Uterus (tissue), 4 donors: ENCODE results near the gene HOXB5. TPM values are rescaled to one million over a fixed set of nuclear protein-coding genes. Genes with fewer than 3 reads are reported as not detected.
A peak's percentile ranks its signal among the peaks of the same experiment; 100 is the strongest.

Experiments used
- DNase-seq, 2 donors: peaks; one replicate each; pipeline ENCODE4 v3.0.0-alpha.2; 2019 to 2020
- H3K27ac ChIP-seq, 2 donors: fragments of 200-600 bp; sonication (generic); 1 replicate in 1 of 2; 2 replicates in 1 of 2; pipeline ENCODE4 v1.5.1; 2016 to 2018
- H3K27me3 ChIP-seq, 2 donors: fragments of 200-600 bp; sonication (generic); one replicate each; pipeline ENCODE4 v1.5.1; 2018 to 2019; ENCODE audit warnings: control low read depth in 1 of 2
- H3K36me3 ChIP-seq, 2 donors: fragments of 200-600 bp; sonication (generic); one replicate each; pipeline ENCODE4 v1.5.1; 2019; ENCODE audit warnings: control low read depth in 1 of 2
- H3K4me1 ChIP-seq, 2 donors: fragments of 200-600 bp; sonication (generic); one replicate each; pipeline ENCODE4 v1.5.1; 2018 to 2019; ENCODE audit warnings: control low read depth in 1 of 2
- H3K4me3 ChIP-seq, 2 donors: fragments of 200-600 bp; sonication (generic); 1 replicate in 1 of 2; 2 replicates in 1 of 2; pipeline ENCODE4 v1.5.1; 2018 to 2019; ENCODE audit warnings: mild to moderate bottlenecking in 1 of 2
- H3K9me3 ChIP-seq, 2 donors: fragments of 200-600 bp; sonication (generic); one replicate each; pipeline ENCODE4 v1.5.1; 2019; ENCODE audit warnings: control low read depth in 1 of 2
- CTCF ChIP-seq, 4 experiments: fragments of 200-600 bp in 2 of 4; fragments of 450-650 bp in 2 of 4; sonication (generic) in 2 of 4; IDR thresholded peaks; one replicate each; pipeline ENCODE4 v1.5.1; 2016 to 2019; ENCODE audit warnings: antibody characterized with exemption in 4 of 4, mild to moderate bottlenecking in 2 of 4, moderate library complexity in 1 of 4
- POLR2A ChIP-seq, 2 donors: fragments of 450-650 bp; IDR thresholded peaks; one replicate each; pipeline ENCODE4 v1.6.1; 2016; ENCODE audit warnings: antibody characterized with exemption in 2 of 2, mild to moderate bottlenecking in 1 of 2, moderate library complexity in 1 of 2
- intact Hi-C: fragments of 100-400 bp; cut with DNase I; formaldehyde crosslinking; loops from one replicate; pipeline ENCODE4 v1.15.1; 2023; ENCODE audit warnings: low total_unique reads
- total RNA-seq, 4 donors: library from RNA; depleted of rRNA in 3 of 4; stranded (reverse); fragments of >200 nt in 3 of 4; gene quantifications; one replicate each; pipeline versions ENCODE4 v1.1.0 to v1.2.4, GENCODE V29; 2014 to 2023
- donor health status: DM: yes; HTN: yes; CAD: no.

HOXB5 gene
- total RNA-seq, 4 donors from 2014 or later: 0.55 to 2.5 (median 0.59) TPM; not detected in 1

- DNase-seq: no peak
- Histone ChIP-seq H3K4me3 (no peak overlapping the region), H3K27me3 (peaks cover 12 to 90% of the 10 kb centered on the region in 2 donors), H3K4me1 (peaks cover 0 to 7% of the 10 kb centered on the region in 2 donors), H3K9me3 (no peaks in the 10 kb centered on the region), H3K36me3 (no peaks in the 10 kb centered on the region), H3K27ac (no peak overlapping the region)
- intact Hi-C loops: no loop called here
- no peak for TF ChIP-seq CTCF (IDR thresholded peaks at IDR 0.05)
- no peak for TF ChIP-seq POLR2A (IDR thresholded peaks at IDR 0.05)
Measured at GRCh38 chr17:48606892-48607614, 13.5 kb upstream of the HOXB5 start.

- H3K4me1 ChIP-seq: peaks cover 0 to 7% of the 10 kb centered on the region in 2 donors
- no peaks in the 10 kb centered on the region for H3K9me3 ChIP-seq
- intact Hi-C loops: no loop called here
- H3K27me3 ChIP-seq: peaks cover 5 to 90% of the 10 kb centered on the region in 2 donors
- TF ChIP-seq CTCF (IDR thresholded peaks at IDR 0.05) (no peak), POLR2A (IDR thresholded peaks at IDR 0.05) (no peak)
- H3K36me3 ChIP-seq: no peaks in the 10 kb centered on the region
- no peak overlapping the region for H3K27ac ChIP-seq
- no peak for DNase-seq
- no peak overlapping the region for H3K4me3 ChIP-seq
Measured at GRCh38 chr17:48605991-48606891, 12.7 kb upstream of the HOXB5 start.

GRCh38 chr17:48605409-48605919 lies 11.9 kb upstream of the HOXB5 start:
- Histone ChIP-seq H3K27me3 (peaks cover under 1 to 87% of the 10 kb centered on the region in 2 donors), H3K27ac (peak overlapping the region; percentile 3 to 65), H3K36me3 (no peaks in the 10 kb centered on the region), H3K4me1 (peaks cover 0 to 5% of the 10 kb centered on the region in 2 donors), H3K4me3 (no peak overlapping the region), H3K9me3 (no peaks in the 10 kb centered on the region)
- intact Hi-C loops: no loop called here
- TF ChIP-seq CTCF (IDR thresholded peaks at IDR 0.05) (no peak), POLR2A (IDR thresholded peaks at IDR 0.05) (no peak)
- no peak for DNase-seq

- no peaks in the 10 kb centered on the region for H3K4me1 ChIP-seq
- peak within 1 kb of the TSS; percentile 17 to 21 for H3K4me3 ChIP-seq
- H3K9me3 ChIP-seq: no peaks in the 10 kb centered on the region
- no peaks in the 10 kb centered on the region for H3K36me3 ChIP-seq
- intact Hi-C loops: no loop called here
- H3K27ac ChIP-seq: peak within 1 kb of the TSS; percentile 3 to 65
- H3K27me3 ChIP-seq: peaks cover 0 to 84% of the 10 kb centered on the region in 2 donors
- TF ChIP-seq CTCF (IDR thresholded peaks at IDR 0.05): no peak
- peak; percentile 37 to 39 for TF ChIP-seq POLR2A (IDR thresholded peaks at IDR 0.05)
- DNase-seq: no peak
Measured at GRCh38 chr17:48604770-48605329, 11.3 kb upstream of the HOXB5 start, which contains the start of gene HOXB6. Gene HOXB6 (minus strand): TSS chr17:48604986. CDS start chr17:48598150, 6,836 bp downstream.
